ENCODE measurements around the gene HKDC1. TPM values are rescaled to one million over a fixed set of nuclear protein-coding genes. Genes with fewer than 3 reads are reported as not detected.

The HKDC1 gene
- total RNA-seq, 1 donor from 2014 or later = not detected

DNA sequence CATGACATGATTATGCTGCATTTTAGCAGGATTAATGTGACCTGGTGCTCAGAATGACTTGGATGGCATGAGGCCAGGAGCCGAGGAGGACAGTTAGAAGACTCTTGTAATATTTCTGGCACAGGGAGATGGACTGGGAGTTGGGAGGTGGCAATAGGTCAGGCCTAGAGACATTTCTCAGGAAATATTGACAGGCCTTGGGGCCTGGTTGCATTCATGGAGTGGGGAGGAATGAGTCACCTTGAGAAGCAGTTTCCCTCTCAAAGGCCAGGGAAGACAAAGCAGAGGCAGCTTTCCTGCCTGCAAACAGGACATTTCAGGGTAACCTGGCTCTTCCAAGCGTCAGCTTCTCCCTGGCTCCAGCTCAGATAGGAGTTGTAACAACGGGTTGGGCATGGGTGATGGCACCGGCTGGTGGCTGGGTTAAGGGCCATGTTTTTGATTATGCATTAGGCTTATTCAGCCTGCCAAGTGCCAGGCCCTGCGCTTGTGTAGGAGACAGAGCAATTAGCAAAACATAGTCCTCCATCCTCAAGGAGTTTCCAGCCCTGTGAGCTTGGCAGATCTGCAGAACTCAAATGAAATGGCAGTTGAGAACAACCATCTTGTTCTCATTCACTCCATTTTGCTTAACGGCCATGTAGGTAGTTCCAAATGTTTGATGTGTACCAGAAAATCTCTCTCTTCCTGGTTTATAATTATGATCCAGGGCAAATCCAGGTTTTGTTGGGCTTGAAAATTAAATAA is 96.4 kb downstream of the HKDC1 start:
- intact Hi-C loops (cut with micrococcal nuclease) = no loop called here
- Histone ChIP-seq H3K27ac (replicated peaks) (peak overlapping the region; percentile 48), H3K4me1 (peaks cover 51% of the 10 kb centered on the region), H3K9me3 (replicated peaks) (no peaks in the 10 kb centered on the region), H3K27me3 (ENCODE audit: low read depth) (no peaks in the 10 kb centered on the region), H3K4me3 (no peak overlapping the region), H3K36me3 (no peaks in the 10 kb centered on the region)
- no peak for DNase-seq
- TF ChIP-seq, protein P1, sequence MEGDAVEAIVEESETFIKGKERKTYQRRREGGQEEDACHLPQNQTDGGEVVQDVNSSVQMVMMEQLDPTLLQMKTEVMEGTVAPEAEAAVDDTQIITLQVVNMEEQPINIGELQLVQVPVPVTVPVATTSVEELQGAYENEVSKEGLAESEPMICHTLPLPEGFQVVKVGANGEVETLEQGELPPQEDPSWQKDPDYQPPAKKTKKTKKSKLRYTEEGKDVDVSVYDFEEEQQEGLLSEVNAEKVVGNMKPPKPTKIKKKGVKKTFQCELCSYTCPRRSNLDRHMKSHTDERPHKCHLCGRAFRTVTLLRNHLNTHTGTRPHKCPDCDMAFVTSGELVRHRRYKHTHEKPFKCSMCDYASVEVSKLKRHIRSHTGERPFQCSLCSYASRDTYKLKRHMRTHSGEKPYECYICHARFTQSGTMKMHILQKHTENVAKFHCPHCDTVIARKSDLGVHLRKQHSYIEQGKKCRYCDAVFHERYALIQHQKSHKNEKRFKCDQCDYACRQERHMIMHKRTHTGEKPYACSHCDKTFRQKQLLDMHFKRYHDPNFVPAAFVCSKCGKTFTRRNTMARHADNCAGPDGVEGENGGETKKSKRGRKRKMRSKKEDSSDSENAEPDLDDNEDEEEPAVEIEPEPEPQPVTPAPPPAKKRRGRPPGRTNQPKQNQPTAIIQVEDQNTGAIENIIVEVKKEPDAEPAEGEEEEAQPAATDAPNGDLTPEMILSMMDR (IDR thresholded peaks at IDR 0.05; ENCODE audit: borderline replicate concordance) = no peak

Other genes with a start within 250 kb of the HKDC1 start
- 51.2 TPM for gene KIFBP, start 231.5 kb upstream of the HKDC1 start, total RNA-seq
- 37.2 TPM for gene SRGN, start 132.2 kb upstream of the HKDC1 start, total RNA-seq
- 33.1 TPM for gene VPS26A, start 96.2 kb upstream of the HKDC1 start, total RNA-seq
- 36.8 TPM for gene SUPV3L1, start 40.1 kb upstream of the HKDC1 start, total RNA-seq
- gene HK1, start 58.2 kb downstream of the HKDC1 start, total RNA-seq = 219 TPM
- not detected for gene TACR2, start 196.6 kb downstream of the HKDC1 start, total RNA-seq
- 6.8 TPM for gene TSPAN15, start 231.1 kb downstream of the HKDC1 start, total RNA-seq

Measured in left ventricle myocardium inferior (tissue), 1 donor.